ENCODE results near the gene WAS.
A peak's percentile ranks its signal among the peaks of the same experiment; 100 is the strongest.
"Not testable (repeated sequence)": the region's sequence is repeated elsewhere in the genome, so short reads cannot be mapped to it uniquely, and the experiment has no call there.

The WAS gene

DNA sequence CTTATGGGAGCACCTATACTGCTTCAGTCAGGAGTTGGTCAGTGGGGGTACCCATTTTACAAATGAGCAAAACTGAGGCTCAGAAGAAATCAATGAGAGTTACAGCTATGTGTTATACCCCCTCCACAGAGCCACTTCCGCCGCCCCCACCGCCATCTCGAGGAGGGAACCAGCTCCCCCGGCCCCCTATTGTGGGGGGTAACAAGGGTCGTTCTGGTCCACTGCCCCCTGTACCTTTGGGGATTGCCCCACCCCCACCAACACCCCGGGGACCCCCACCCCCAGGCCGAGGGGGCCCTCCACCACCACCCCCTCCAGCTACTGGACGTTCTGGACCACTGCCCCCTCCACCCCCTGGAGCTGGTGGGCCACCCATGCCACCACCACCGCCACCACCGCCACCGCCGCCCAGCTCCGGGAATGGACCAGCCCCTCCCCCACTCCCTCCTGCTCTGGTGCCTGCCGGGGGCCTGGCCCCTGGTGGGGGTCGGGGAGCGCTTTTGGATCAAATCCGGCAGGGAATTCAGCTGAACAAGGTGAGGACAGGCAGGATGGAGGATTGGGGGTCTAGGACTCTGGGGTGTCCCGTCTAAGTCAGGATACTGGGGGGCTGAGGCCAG lies 5.0 kb downstream of the WAS start:
- no peak for DNase-seq

DNA sequence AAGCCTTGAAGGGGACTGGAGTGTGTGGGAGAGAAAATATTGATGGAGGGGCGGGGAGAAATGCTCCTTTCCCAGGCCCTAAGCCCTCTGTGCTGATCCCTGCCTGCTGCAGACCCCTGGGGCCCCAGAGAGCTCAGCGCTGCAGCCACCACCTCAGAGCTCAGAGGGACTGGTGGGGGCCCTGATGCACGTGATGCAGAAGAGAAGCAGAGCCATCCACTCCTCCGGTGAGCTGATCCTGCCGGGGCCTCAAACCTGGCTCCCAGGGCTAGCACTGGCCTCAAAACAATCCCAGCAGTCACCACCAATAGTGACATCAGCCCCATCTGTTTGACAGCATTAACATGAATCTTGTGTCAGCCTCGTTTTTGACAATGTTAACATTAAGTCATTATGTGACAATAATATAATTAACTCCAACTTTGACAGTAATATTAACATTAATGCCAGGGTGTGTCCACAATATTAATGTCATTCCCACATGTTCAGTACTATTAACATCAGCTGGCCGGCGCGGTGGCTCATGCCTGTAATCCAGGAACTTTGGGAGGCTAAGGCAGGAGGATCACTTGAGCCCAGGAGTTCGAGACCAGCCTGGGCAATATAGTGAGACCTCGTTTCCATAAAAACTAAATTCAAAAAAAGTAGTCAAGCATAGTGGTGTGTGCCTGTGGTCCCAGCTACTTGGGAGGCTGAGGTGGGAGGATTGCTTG lies 5.8 kb downstream of the WAS start:
- no peak for DNase-seq

DNA sequence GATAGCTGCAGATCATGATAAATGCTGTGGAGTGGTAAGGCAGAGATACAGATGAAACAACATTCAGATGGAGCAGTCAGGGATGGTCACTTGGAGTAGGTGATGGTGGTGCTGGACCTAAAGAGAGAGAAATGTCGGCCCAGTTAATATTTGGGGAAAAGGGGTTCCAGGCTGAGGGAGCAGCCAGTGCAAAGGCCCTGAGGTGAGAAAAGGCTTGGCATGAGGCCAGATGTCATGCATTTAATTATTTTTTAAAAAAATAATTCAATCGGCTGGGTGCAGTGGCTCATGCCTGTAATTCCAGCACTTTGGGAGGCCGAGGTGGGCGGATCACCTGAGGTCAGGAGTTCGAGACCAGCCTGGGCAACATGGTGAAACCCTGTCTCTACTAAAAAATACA lies 8.1 kb downstream of the WAS start:
- DNase-seq = not testable (repeated sequence)

DNA sequence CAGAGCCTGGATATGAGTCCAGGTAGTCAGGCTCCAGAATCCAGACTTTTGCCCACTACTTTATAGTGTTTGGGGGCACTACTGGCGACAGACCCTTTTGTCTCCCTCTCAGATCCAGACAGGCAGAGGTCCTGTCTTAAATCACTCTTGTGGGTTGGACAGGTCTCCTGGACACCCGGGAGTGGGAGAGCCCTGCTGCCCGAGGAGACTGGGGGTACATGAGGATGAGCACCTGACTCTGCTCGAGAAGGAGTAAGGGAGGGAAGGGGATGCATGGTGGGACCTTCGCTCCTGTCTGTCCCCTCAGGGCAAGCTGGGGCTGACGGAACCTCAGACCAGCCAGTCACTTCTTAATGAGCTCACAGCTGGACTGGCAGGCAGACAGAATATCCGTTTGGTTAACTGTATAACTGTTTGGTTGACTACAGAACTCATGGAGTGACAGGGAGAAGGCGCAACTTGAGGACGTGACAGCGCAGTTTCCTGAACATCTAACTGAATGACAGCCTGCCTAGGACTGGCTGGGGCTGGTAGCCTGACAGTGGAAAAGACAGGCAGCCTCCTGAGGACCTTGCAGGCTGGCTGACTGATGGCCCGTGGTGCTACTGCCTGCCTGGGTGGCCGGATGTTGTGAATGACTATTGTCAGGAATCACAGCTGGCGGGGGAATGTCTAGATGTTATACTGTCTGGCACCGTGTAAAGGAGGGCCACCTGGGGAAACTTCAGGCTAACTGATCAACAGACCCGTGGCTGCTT lies 11.4 kb downstream of the WAS start:
- DNase-seq = no peak

DNA sequence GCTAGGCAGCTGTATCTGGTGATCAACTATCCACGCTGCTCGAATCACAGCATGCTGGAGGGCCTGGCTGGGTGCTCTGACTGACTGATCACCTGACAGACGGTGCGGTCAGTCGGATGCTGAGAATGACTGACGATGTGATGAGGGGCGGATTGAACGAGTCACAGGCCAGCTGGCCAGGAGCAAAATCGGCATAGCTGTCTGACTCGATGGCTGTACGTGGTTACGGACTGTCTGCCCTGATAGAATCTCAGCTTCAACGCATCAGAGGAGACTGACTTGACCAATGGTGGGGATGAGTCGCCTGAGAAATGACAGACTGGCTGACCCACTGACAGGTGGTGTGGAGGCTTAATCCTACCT lies 11.9 kb downstream of the WAS start:
- DNase-seq = no peak

DNA sequence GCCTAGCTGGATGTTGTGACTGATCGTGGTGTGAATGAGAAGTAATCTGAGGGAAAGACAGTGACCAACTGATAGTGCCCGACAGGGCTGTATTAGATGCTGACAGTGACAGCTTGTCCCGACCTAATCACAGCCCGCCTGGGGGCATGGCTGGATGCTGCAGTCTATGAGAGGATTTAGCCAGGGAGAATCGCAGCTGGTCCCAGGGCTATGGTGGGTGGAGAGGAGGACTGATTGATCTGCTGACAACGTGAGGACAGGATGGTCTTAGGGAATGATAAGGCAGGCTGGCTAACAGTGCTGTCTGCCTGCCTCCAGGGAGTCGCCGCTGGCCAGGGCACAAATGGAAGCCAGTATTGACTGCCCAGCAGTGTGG lies 12.3 kb downstream of the WAS start:
- DNase-seq = no peak

DNA sequence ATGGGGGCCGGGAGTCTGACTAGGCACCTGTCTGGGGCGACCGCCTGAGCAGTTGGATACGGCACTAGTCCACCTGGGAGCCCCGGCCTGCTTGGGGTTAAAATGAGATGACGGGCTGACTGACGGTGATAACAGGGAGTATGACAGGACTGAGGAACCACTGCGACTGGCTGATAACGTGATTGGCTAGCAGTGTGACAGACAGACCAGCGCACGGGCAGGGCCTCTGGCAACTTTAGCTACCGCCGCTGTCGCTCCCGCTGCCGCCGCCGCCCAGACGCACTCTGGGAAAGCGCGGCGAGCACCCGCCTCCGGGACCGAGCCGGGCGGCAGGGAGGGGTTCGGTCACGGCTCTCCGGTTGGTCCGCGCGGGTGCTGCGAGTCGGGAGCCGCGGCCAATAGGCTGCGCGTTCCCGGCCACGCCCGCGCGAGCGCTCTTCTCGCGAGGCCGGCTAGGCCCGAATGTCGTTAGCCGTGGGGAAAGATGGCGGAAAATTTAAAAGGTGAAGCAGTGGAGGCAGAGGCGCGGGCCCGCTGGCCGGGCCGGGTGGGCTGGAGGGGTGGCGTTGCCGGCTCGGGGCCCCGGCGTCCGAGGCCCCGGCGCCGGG lies 12.8 kb downstream of the WAS start, which contains the start of gene SUV39H1:
SUV39H1 (plus strand) TSS at position 434 of the 608 bp plus-strand sequence; CDS start at position 485, 51 bp downstream.
- peak; percentile 21 for DNase-seq

DNA sequence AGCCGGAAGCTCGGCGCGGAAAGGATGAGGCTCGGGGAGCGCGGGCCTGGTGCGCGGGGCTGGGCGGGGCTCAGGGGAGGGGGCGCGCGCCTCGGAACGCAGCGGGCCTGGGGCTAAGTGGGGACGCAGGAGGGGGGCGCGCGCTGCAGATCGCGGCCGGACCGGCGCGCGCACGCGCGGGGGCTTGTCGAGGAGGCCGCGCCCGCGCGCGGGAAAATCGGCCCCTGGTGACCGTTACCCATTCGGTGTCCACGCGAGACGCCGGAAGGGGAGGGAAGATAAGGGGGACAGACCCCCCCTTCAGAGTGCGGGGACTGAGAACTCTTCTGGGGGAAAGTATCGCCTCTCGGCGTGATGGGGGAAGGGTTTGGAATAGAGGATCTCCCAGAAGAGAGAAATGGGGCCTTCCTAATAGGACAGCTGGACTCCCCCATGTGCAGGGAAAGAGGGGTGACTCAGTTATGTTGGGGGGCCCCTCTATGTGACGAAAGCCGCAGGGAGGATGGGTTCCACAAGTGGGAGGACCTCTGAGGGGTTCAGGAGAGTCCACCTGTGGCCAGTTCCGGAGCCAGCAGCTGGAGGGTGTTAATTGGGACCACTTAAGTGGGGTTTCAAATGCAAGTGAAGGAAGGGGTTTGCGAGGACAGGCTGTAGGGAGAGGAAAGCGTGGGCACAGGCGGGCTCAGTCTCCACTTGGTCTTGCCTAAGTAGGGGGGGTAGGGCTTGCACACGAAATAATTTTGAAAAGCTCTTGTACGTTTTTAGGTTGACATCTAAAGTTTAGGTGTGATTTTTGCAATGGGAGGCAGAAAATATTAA lies 13.5 kb downstream of the WAS start:
- no peak for DNase-seq

DNA sequence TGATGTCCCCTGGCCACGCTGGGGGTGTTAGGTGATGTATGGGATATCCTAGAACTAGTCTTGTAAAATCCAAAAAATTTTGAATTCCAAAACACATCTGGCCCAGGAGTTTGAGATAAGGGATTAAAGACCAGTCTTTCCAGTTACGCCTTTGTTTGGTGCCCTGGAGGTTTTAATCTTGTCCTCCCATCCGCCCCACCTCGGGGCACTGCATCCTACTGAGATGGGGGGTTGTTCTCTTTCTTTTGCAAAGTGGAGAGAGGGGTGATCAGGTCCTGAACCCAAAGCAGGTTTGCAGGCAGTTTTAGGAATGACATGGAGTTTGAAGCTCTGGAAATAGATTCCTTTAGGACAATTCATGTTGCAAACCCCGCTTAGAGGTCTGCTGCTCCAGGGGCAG lies 14.7 kb downstream of the WAS start:
- no peak for DNase-seq

DNA sequence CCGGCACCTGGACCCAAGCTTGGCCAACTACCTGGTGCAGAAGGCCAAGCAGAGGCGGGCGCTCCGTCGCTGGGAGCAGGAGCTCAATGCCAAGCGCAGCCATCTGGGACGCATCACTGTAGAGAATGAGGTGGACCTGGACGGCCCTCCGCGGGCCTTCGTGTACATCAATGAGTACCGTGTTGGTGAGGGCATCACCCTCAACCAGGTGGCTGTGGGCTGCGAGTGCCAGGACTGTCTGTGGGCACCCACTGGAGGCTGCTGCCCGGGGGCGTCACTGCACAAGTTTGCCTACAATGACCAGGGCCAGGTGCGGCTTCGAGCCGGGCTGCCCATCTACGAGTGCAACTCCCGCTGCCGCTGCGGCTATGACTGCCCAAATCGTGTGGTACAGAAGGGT lies 16.6 kb downstream of the WAS start:
- DNase-seq = no peak

DNA sequence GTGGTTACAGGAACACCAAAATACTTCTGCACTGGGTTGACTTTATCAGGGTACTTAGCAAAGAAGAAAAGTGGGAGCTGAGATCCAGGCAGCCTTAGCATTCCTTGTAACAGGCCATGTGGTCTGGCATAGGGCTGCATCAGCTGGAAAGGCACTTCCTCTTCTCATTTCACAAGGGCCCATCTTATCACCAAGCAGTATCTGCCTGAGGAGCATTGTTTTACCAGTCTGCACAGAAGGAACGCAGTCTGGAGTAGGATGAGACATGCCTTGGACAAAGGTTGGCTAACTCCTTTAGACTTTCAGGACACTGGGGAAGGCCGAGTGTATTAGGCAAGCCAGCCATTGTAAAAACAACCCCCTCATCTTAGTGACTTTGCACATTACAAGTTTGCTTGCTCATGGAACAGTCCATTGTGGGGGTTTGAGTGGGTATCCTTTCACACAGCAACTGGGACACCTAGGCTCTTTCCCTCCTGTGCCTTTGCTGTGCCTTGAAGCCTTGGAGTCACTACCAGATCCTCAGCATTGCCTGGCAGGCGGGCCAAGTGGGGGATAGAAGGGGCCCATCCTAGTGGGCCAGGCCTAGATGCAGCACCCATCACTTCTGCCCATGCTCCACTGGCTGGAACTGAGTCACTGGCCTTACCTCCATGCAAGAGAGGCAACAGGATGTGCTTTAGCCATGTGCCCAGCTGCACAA lies 17.5 kb downstream of the WAS start:
- no peak for DNase-seq

DNA sequence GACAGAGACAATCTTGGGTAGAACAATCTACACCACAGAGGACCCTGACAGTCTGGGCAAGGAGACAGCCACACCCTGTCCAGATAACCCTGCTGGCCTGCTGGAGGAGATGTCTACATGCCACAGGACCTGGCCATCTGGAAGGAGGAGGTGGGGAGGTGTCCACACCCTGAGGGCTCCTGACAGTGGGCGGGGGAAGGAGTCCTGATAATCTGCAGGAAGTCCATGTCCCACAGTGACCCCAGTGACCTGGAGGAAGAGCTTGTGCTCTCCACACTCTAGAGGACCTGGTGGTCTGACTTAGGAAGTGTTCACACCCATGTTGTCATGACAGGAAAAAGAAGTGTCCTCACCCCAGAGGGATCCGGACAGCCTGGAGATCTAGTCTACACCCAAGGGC lies 18.4 kb downstream of the WAS start:
- no peak for DNase-seq

DNA sequence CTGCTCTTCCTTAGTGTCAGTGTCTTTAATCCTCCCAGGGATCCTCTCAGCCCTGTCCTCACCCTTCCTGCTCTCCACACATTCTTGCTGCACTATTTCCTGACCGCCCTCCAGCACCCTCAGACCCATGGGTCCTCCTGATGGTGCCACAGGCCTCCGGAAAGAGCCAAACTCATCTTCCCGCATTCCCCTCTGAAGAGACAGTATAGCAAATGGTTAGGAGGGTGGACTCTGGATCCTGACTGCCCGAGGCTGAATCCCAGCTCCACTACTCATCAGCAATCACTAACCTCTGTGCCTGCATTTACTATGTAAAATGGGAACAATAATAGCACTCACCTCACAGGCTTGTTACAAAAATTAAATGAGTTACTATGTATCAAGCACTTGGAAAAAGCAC lies 19.1 kb downstream of the WAS start:
- no peak for DNase-seq

DNA sequence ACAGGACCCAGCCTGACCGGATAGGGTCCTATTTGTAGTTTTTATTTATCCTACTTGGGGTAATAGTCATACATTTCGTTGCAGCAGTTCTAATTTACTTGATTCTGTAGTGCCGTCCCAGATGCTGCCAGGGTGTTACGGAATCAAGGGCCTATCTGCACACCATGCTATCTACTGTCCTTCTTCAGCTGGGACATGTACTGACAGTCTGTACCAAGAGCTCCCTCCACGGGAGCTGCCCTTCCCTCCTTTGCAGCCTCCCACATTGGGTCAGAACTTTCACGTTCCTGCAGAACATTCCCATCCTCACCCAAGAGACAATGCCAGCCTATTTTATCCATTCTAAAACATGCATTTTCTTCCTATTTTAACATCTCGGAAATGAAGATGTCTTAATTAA lies 19.6 kb downstream of the WAS start:
- DNase-seq = no peak

DNA sequence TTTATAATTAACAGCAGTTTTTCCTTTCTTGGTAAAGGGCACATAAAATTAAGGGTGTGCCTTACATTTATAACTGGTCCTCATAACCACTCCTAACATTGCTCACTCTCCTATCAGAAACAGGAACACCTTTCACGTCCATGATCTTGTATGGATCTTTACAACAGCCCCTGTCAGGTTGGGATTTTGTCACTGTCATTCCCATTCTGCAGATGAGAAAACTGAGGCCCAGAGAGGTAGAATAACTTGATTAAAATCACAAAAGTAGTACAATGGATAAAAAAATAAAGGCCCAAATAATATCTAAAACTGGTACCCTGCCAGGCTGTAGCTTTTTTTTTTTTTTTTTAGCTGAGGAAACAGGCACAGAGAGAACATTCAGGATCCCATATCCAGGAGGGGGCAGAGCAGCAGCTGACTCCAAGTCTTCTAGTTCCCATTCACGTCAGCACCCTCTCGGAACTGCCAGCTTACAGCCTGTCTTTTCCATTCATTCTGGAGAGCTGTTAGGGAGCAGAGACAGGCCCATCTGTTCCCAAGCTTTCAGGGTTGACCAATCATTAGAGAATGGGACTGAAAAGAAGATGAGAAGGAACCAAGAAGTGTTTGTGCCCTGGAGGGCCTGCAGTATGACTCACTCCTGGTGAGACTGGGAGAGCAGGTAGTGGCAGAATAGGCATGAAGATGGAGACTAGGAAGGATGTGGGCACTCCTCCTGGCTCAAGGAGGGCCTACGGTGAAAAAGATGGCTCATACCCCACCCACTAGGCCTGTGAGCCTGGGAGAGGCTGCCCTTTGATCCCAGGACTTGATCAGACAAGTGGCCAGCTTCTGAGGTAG lies 20.3 kb downstream of the WAS start:
- DNase-seq = no peak

DNA sequence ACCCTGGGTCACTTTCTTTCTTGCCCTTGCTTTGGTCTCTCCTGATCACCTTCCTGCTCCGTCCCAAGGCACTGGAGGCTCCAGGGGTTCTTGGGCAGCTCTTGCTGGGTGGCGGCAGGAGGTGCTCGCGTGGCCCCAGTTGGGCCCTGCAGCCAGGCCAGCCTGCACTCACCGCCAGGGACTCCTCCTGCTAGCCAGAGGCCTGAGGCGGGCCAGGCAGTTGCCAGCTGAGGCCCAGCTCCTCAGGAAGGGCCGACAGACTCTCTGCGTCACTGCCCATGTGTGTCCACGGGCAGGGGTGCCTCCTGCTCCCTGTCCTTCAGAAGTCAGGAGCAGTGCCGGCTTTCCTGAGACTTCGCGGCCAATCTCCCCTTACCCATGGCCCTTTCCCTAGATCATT lies 22.3 kb downstream of the WAS start:
- no peak for DNase-seq

DNA sequence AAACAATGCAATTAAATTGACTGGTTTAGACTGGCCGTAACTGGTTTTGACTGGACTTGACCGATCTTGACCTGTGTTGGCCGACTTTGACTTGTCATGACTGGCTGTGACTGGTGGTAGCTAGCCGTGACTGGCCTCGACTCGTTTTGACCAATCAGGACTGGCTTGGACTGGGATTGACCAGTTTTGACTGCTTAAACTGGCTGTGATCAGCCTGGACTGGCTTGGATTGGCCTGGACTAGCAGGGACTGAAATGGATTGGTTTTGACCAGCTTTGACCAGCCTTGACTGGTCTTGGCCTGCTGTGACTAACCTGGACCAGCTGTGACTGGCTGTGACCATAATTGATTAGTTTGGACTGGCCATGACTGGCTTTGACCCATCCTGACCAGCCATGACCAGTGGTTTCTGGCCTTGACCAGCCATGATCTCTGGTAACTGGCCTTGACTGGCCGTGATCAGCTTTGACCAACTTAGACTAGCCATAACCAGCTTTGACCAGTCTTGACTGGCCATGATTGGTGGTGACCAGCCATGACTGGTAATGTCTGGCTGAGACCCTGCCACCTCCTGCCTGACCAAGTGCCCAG lies 26.0 kb downstream of the WAS start:
- DNase-seq = no peak

DNA sequence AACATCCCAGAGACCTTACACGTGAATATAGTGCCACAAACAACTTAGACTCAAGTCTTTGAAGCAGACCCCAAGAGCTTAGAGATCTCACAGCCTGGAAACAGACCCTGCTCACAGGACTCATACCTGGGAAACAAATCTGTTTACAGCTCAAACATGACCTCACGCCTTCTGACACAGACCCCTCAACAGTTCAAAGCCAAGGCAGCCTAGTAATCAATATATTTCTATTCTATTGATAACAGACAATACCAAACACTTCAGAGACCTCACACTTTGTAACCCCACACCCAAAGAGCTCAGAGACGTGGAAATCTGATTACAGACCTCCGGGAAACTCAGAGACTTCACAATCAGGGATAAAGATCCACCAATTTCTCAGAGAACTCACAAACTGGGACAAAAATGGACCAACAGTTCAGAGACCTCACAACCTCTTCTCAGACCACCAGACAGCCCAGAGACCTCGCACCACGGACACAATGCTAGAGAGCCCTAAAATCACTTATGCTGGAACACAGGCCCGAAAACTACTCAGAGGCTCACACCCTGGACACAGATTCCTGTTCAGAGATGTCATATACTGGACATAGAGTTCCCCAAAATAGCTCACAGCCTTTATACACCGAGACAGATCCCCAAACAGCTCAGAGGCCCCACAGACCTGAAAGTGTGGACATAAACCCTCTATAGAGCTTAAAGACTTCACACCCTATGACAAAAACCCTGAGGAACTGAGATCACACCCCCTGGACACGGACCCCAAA lies 27.7 kb downstream of the WAS start:
- no peak for DNase-seq

DNA sequence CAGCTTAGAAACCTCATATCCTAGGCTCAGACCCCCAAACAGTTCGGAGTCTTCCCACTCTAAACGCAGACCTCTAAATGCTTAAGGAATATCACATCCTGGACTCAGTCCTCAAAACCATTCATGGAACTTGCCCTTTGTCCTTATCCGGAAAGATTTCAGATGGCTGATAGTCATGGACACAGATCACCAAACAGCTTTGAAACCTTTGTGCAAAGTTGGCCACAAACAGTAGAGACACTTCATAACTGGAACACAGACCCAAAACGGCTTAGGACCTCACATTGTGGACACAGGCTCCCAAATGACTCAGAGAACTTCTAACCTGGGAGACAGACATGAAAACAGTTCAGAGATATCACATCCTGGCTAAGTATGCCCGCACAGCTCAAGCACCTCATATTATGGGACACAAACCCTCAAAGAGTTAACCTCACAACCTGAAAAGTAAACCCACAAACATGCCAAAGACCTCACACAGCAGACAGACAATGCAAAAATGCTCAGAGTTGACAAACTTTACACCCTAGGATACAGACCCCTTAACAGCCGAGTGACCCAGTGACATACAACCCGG lies 28.4 kb downstream of the WAS start:
- DNase-seq = no peak

DNA sequence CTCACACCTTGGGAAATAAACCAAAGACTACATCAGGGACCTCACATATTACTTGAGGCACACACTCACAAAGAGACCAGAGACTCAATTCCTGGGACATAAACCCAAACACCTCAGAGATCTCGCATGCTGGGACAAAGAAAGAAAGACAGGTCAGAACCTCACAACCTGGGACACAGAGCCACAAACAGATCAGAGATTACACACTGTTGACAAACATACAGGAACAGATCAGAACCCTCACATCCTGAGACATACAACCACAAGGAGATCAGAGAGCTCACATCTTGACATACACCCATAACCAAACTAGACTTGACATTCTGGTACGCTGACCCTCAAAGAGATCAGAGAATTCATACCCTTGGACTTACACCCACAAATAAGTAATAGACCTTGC lies 30.2 kb downstream of the WAS start:
- no peak for DNase-seq
